ENCODE data around the gene BRIP1.
A peak's percentile ranks its signal among the peaks of the same experiment; 100 is the strongest.
"Not testable (repeated sequence)": the region's sequence is repeated elsewhere in the genome, so short reads cannot be mapped to it uniquely, and the experiment has no call there.

Gene BRIP1

DNA sequence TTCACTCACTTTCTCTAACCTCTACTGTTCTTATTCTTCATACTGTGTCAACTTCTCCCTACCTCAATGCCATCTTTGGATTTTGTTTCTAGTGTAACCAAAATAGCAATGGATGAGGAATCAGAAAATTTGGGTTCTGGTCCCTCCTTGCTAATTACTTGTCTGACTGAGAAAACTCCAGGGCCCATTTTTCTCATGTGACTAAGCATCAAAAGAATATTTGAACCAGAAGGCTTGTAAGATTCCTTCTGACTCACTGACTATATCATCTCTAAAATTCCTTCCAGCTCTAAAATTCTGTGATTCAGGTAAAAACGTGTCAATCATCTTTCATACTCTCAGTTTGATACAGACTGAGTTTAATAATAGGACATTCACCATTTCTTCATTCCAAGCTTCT is 57.9 kb downstream of the BRIP1 start:
- DNase-seq (ENCODE audit: low spot score) (peak; percentile 30), FAIRE-seq (peak; percentile 53)

DNA sequence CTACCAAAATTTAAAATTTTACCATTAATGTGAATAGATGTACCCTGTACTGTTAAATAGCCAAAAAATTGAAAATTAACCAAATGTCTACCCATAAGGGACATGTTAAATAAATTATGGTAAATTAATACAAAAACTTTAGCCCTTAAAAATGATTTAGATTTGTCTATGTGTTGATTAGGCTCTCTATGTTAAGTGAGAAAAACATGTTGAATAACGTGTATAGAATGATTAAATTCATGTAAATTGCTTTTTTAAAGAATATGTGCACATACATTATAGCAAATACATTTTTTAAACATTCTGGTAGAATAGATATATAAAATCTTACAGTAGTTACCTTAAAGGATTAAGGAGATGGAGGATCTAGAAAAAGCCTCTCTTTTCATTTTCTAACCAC is 59.5 kb downstream of the BRIP1 start:
- DNase-seq (ENCODE audit: low spot score) (no peak), FAIRE-seq (no peak)

DNA sequence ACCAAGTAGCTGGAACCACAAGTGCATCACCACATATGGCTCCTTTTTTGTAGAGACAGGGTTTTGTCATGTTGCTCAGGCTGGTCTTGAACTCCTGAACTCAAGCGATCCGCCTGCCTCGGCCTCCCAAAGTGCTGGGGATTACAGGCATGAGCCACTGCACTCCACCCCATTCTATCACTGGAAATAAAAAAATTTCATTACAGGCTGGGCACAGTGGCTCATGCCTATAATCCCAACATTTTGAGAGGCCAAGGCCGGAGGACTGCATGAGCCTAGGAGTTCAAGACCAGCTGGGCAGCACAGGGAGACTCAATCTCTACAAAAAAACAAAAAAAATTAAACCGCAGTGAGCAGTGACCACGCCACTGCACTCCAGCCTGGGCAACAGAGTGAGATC is 60.1 kb downstream of the BRIP1 start:
- FAIRE-seq (no peak), DNase-seq (ENCODE audit: low spot score) (no peak)

GRCh38 chr17:61799812-61800484 is 63.4 kb downstream of the BRIP1 start:
- FAIRE-seq (no peak), DNase-seq (ENCODE audit: low spot score) (no peak)

DNA sequence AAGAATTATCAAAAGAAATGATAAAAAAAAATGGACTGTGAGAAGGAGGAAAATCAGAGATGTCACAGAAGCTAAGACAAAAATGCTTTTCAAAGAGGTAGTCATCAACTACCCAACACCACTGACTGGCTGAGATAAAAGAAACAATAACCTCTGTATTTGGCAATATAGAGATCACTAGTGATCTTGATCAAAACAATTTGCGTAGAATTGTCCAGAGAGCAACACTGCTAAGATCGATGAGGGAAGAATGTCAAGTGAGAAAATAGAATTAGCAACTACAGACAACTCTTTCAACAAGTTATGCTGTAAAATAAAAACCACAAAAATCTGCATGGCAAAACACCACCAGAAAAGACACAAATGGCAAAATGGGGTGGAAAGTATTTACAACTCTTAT is 66.0 kb downstream of the BRIP1 start:
- FAIRE-seq: no peak
- DNase-seq (ENCODE audit: low spot score): no peak

- FAIRE-seq (no peak), DNase-seq (ENCODE audit: low spot score) (no peak)
Observed at GRCh38 chr17:61795546-61795945, 67.8 kb downstream of the BRIP1 start.

- FAIRE-seq (no peak), DNase-seq (ENCODE audit: low spot score) (no peak)
Observed at GRCh38 chr17:61794792-61795191, 68.5 kb downstream of the BRIP1 start.

- no peak for DNase-seq (ENCODE audit: low spot score)
Observed at GRCh38 chr17:61794242-61794641, 69.1 kb downstream of the BRIP1 start.

DNA sequence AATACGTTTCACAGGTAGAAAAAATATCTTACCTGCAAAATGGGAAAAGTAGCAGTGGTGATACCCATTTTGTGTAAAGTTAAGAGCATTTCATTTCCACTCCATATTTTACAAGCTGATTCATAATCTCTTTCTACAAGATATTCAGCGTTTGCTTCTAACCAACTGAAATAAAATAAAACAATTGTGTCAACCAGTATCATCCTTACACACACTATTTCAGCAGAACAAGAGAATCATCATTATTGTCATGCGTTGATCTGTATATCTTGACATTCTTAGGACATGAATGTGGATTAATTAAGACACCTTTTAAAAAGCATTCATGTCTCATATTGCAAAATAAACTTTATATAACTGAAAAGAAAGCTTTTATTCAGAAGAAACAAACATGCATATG is 69.8 kb downstream of the BRIP1 start:
- FAIRE-seq: peak; percentile 23
- no peak for DNase-seq (ENCODE audit: low spot score)

More at GRCh38 chr17:61794242-61794641, 69.1 kb downstream of the BRIP1 start:
- FAIRE-seq: no peak

DNA sequence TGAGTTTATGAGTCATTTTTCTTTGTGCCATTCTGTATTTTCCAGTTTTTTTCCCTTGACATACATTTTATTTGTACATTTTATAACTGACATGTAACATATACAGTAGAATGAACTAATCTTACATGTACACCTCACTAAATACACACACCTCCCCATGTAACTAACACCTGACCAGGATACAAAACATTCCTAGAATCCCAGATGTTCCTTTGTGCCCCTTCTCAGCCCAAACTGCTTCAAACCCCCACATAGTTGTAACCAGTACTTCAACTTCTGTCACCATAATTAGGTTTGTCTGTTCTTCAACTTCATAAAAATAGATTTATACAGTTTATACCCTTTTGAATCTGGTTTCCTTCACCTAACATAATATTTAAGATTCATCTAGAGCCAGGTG is 73.5 kb downstream of the BRIP1 start:
- FAIRE-seq: peak; percentile 90
- no peak for DNase-seq (ENCODE audit: low spot score)

- no peak for DNase-seq (ENCODE audit: low spot score)
- FAIRE-seq: peak; percentile 27
Observed at GRCh38 chr17:61786088-61786487, 77.2 kb downstream of the BRIP1 start.

GRCh38 chr17:61784510-61784909 is 78.8 kb downstream of the BRIP1 start:
- FAIRE-seq: peak; percentile 77

GRCh38 chr17:61783556-61784304 is 79.6 kb downstream of the BRIP1 start:
- no peak for FAIRE-seq
- DNase-seq (ENCODE audit: low spot score): no peak

More at GRCh38 chr17:61784510-61784909, 78.8 kb downstream of the BRIP1 start:
- no peak for DNase-seq (ENCODE audit: low spot score)

DNA sequence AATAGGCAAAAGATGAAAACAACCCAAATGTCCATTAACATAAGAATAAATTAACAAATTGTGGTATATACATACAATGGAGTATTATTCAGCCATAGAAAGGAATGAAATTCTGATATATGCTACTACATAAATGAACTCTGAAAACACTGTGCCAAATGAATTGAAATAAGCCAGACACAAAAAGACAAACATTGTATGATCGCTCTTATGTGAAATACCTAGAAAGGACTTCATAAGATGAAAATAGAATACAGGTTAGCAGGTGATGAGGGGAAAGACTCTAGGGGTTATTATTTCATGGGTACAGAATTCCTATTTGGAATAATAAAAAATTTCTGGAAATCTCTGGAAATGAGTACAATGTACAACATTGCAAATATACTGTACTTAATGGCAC is 80.2 kb downstream of the BRIP1 start:
- DNase-seq (ENCODE audit: low spot score): no peak
- no peak for FAIRE-seq

- no peak for FAIRE-seq
- DNase-seq (ENCODE audit: low spot score): no peak
Observed at GRCh38 chr17:61782683-61783082, 80.6 kb downstream of the BRIP1 start.

DNA sequence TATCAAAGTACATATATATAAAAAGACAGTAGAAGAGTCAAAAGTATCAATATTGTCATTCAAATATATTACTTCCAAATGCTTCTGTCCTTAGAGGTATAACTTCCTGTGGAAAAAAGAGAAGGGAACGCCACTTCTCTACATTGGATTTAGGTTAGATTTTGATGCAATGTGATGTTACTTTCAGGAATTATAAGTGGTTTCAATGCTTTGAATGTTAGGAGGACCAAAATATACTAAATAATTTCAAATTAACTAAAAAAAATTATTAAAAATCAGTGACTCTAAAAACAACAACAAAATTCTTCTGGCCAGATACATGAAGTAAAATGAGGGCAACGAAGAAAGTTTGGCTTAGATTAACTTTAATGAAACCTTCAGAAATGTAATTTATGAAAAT is 88.0 kb downstream of the BRIP1 start:
- DNase-seq (ENCODE audit: low spot score): no peak
- FAIRE-seq: no peak

GRCh38 chr17:61774724-61775123 is 88.6 kb downstream of the BRIP1 start:
- no peak for FAIRE-seq

DNA sequence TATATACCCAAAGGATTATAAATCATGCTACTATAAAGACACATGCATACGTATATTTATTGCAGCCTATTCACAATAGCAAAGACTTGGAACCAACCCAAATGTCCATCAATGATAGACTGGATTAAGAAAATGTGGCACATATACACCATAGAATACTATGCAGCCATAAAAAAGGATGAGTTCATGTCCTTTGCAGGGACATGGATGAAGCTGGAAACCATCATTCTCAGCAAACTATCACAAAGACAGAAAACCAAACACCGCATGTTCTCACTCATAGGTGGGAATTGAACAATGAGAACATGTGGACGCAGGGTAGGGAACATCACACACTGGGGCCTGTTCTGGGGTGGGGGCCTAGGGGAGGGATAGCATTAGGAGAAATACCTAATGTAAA is 89.2 kb downstream of the BRIP1 start:
- not testable (repeated sequence) for FAIRE-seq; DNase-seq (ENCODE audit: low spot score)

More at GRCh38 chr17:61774724-61775123, 88.6 kb downstream of the BRIP1 start:
- DNase-seq (ENCODE audit: low spot score): no peak

DNA sequence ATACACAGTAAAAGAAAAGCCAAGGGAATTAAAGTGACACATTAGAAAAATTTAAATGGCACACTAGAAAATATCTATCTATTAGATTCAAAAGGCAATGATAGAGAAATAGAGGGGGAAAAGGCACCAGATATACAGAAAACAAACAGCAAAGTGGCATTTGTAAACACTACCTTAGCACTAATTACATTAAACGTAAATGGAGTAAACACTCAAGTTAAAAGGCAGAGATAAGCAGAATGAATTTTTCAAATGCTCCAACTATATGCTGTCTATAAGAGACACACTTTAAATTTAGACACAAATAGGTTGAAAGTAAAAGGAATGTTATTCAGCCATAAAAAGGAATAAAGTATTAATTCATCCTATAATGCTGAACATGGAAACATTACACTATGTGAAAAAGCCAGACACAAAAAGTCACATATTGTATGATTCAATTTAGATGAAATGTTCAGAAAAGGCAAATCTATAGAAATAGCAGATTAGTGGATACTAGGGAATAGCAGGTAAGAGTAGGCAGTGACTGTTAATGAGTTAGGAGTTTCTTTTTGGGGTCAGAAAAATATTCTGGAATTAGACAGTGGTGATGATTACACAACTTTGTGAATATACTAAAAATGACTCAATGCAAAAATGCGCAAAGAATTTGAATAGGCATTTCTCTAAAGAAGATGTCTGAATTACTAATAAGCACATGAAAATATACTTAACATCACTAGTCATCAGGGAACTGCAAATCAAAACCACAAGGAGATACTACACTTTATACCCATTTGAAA is 92.4 kb downstream of the BRIP1 start:
- FAIRE-seq (no peak), DNase-seq (ENCODE audit: low spot score) (no peak)

DNA sequence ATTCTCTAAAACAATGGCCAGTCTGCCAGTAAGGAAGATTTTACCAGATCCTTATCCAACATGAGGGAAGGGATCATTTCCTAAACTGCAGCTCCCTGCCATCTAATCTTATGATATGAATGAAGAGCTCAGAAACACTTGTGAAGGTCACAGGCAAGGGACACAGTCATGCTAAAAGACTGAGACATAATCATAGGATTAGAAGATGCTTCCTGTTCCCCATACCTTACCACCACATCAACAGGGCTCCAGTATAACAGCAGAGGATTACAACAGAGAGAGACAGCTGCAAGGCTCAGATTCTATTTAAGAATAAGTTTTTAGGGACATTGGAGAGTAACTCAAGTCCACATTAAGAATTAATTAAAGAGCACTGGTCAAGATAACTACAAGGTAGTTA is 93.3 kb downstream of the BRIP1 start:
- no peak for FAIRE-seq
- DNase-seq (ENCODE audit: low spot score): no peak

DNA sequence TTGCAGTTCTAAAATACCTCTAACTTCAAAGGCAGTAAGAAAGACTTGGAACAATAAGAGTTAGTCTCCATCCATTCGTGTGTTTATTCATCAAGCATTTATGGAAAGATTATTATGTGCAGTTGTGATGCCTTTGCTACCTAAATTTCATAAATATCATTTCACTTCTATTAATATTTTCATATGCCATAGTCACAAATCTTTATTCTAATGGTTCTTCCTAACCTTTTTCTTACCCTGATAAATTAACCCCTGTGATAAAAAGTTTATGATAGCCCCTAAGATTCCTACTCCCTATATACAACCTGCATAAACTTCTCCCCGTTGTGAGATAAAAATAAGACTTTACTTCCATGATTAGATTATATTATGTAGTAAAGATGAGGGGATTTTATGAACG is 94.9 kb downstream of the BRIP1 start:
- DNase-seq (ENCODE audit: low spot score) (no peak), FAIRE-seq (no peak)

DNA sequence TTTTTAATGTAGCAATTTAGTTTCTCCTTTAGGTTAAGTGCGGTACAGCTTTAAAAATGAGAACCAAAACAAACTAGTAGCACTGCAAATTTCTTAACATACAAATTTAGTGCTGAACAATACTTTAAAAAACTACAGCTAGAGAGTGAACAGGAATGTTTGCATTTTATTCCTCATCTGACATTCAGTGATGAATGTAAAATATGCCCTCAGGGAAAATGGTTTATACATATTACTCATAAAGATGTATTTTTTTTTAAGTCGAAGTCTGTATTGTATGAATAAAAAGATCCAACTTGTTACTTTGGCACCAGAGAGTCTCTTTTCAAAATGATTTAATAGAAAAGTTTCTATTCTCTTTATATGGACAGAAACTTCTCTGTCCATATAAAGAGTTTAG is 96.8 kb downstream of the BRIP1 start:
- DNase-seq (ENCODE audit: low spot score) (no peak), FAIRE-seq (no peak)
